K562 (cell line): ENCODE results near the gene UBA52. TPM values are rescaled to one million over a fixed set of nuclear protein-coding genes. Genes with fewer than 3 reads are reported as not detected.
A peak's percentile ranks its signal among the peaks of the same experiment; 100 is the strongest.

Source experiments
- ATAC-seq: fragments of 200-7000 bp; cut with Tn5 transposase; 3 replicates; pipeline ENCODE4 v1.9.1; 2020; ENCODE audit warnings: moderate library complexity
- BruUV-seq: library from RNA; stranded (reverse); fragments of 400-500 nt; replicated peaks from 2 replicates; lab custom pipeline; 2021; lab: Mats Ljungman, UMichigan
- CTCF ChIA-PET: fragments of 300-600 bp; formaldehyde crosslinking; extraction: SDS; loops from one replicate; lab custom pipeline; 2021; ENCODE audit warnings: low intra/inter-chr PET ratio; lab: Yijun Ruan, JAX
- POLR2A ChIA-PET: fragments of 300-600, 350-650 bp; sonication (Branson Sonifier 250); formaldehyde crosslinking; extraction: SDS; loops from one replicate; lab custom pipeline; 2021; ENCODE audit warnings: antibody characterized with exemption, inconsistent platforms; lab: Yijun Ruan, JAX
- DNase-seq, 4 experiments: peaks; one replicate each; pipeline versions ENCODE4 v3.0.0 to v3.0.0-alpha.2; 2011 to 2018; ENCODE audit warnings: low spot score in 3 of 4, mixed read lengths in 3 of 4; ENCODE audit errors: extremely low read depth in 1 of 4
- FAIRE-seq: peaks from 2 replicates; lab custom pipeline; 2011; peaks lifted over from hg19 to GRCh38; lab: Jason Lieb, UNC
- H2AFZ ChIP-seq: 2 replicates; pipeline ENCODE4 v1.6.0; 2011; ENCODE audit warnings: low read depth, low read length, control low read depth, inconsistent platforms
- H3K27ac ChIP-seq: fragments of 200-600 bp; 3 replicates; pipeline ENCODE4 v1.8.0; 2011; ENCODE audit warnings: low read depth, mild to moderate bottlenecking, control low read depth, inconsistent platforms, low read length, moderate library complexity, mixed read lengths; ENCODE audit errors: extremely low read depth
- H3K27me3 ChIP-seq, 2 experiments: fragments of 300-600 bp in 1 of 2; 2 replicates in 1 of 2; 3 replicates in 1 of 2; pipeline versions ENCODE4 v1.6.0 to v1.8.0; 2011; ENCODE audit warnings: inconsistent platforms in 2 of 2, low read length in 2 of 2, mild to moderate bottlenecking in 1 of 2, mixed read lengths in 1 of 2, moderate library complexity in 1 of 2; ENCODE audit not compliant: control insufficient read depth in 2 of 2, insufficient read depth in 2 of 2
- H3K36me3 ChIP-seq: fragments of 300-600 bp; 3 replicates; pipeline ENCODE4 v1.8.0; 2011; ENCODE audit warnings: mild to moderate bottlenecking, low read length, inconsistent platforms; ENCODE audit not compliant: control insufficient read depth, insufficient read depth
- H3K4me1 ChIP-seq, 2 experiments: fragments of 200-600 bp in 1 of 2; replicated peaks in 1 of 2; 2 replicates in 1 of 2; 3 replicates in 1 of 2; pipeline versions ENCODE4 v1.5.1 to v1.8.0; 2011; ENCODE audit warnings: inconsistent platforms in 2 of 2, low read length in 2 of 2, mild to moderate bottlenecking in 1 of 2, mixed read lengths in 1 of 2, moderate library complexity in 1 of 2; ENCODE audit not compliant: control insufficient read depth in 2 of 2, insufficient read depth in 2 of 2
- H3K4me2 ChIP-seq: 2 replicates; pipeline ENCODE4 v1.6.1; 2011; ENCODE audit warnings: low read length, control low read depth, inconsistent platforms, mixed read lengths; ENCODE audit not compliant: insufficient read depth
- H3K4me3 ChIP-seq: fragments of 200-600 bp; sonication (generic), shearing (Covaris generic); 2 replicates; pipeline ENCODE4 v1.5.1; 2016; ENCODE audit warnings: control low read depth, inconsistent platforms
- H3K79me2 ChIP-seq: fragments of 200-600 bp; 3 replicates; pipeline ENCODE4 v1.8.0; 2011; ENCODE audit warnings: low read length, inconsistent platforms; ENCODE audit not compliant: control insufficient read depth, insufficient read depth
- H3K9ac ChIP-seq, 2 experiments: 2 replicates each; pipeline versions ENCODE4 v1.6.0 to v1.6.1; 2011; ENCODE audit warnings: low read depth in 2 of 2, low read length in 2 of 2, control low read depth in 1 of 2, inconsistent platforms in 1 of 2, mild to moderate bottlenecking in 1 of 2, mixed read lengths in 1 of 2; ENCODE audit not compliant: insufficient read depth in 1 of 2
- H3K9me1 ChIP-seq: one replicate; pipeline ENCODE4 v1.6.0; 2011; ENCODE audit warnings: inconsistent platforms, mild to moderate bottlenecking, low read length, moderate library complexity; ENCODE audit not compliant: control insufficient read depth, insufficient read depth
- H3K9me3 ChIP-seq: replicated peaks from 2 replicates; pipeline ENCODE4 v1.5.1; 2011; ENCODE audit warnings: low read depth, low read length, inconsistent platforms; ENCODE audit not compliant: control insufficient read depth, insufficient read depth
- H4K20me1 ChIP-seq: replicated peaks from 2 replicates; pipeline ENCODE4 v1.6.1; 2011; ENCODE audit warnings: low read length, inconsistent platforms, mixed read lengths; ENCODE audit not compliant: control insufficient read depth, insufficient read depth
- CREM ChIP-seq: IDR thresholded peaks from 2 replicates; pipeline ENCODE4 v1.6.1; 2014; ENCODE audit warnings: antibody characterized with exemption, low read depth
- WGBS: fragments of 100-300 bp; shearing (Covaris generic); methylation state at CpG from one replicate; pipeline ENCODE4 v1.1.6; 2016; ENCODE audit warnings: low coverage, mixed read lengths; ENCODE audit not compliant: insufficient coverage; ENCODE audit errors: missing lambda C conversion rate; 5-methylcytosine and 5-hydroxymethylcytosine counted together
- in situ Hi-C: fragments of 300-500 bp; cut with MboI; formaldehyde crosslinking; loops from 4 replicates; pipeline ENCODE4 v1.15.0; 2018; ENCODE audit warnings: inconsistent platforms, mixed read lengths
- intact Hi-C: fragments of 100-400 bp; cut with micrococcal nuclease; formaldehyde crosslinking; loops from 2 replicates; pipeline ENCODE4 v1.14.2; 2022
- polyA plus RNA-seq, 8 experiments: library from polyadenylated mRNA; depleted of rRNA in 4 of 8; stranded (reverse) in 5 of 8; unstranded in 3 of 8; fragments of >200 nt; fragmentation: Nextera tagmentation in 2 of 8; fragmentation: Illumina TruSeq in 1 of 8; extraction: Ambion mirVana in 2 of 8; extraction: Trizol in 1 of 8; gene quantifications; 2 replicates each; pipeline versions ENCODE4 v1.2.1 to v1.2.3, GENCODE V29; 2011 to 2014; ENCODE audit warnings: inconsistent platforms in 1 of 8, missing spikeins in 1 of 8
- total RNA-seq, 7 experiments: library from RNA; depleted of rRNA in 6 of 7; stranded (reverse); fragments of >200 nt in 6 of 7; fragmentation: Illumina TruSeq in 2 of 7; extraction: Trizol in 2 of 7; gene quantifications; 2 replicates each; pipeline versions ENCODE4 v1.2.1 to v1.2.3, GENCODE V29; 2011 to 2021; ENCODE audit warnings: low replicate concordance in 1 of 7
- TF ChIP-seq, protein P1 (sequence below): sonication (generic); formaldehyde crosslinking; IDR thresholded peaks from 2 replicates; pipeline ENCODE4 v1.8.0; 2022; ENCODE audit warnings: mild to moderate bottlenecking, missing genetic modification reagents
- TF ChIP-seq, protein P2 (sequence below): sonication (generic); formaldehyde crosslinking; IDR thresholded peaks from 2 replicates; pipeline ENCODE4 v1.8.1; 2023; ENCODE audit warnings: mild to moderate bottlenecking, missing genetic modification reagents

UBA52 gene
- total and polyA plus RNA-seq, 9 of the 15 experiments (the other 6 are each of a cell fraction or from before 2014, with no cell fraction given), result 1,110 to 2,751 (median 1,733) TPM

DNA sequence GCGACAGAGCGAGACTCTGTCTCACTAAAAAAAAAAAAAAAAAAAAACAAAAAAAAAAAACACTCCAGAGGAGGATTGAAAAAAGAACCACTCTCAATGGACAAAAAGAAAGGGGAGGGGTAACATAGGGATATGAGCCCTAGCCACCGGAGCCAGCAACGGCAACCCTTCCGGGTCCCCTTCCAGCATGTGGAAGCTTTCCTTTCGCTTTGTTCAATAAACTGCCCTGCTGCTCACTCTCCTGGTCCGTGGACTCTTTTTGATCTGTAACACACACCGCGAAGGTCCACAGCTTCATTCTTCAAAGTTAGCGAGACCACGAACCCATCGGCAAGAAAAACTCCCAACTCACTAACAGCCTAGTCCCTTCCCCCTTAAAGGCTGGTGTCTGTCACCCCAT lies 15.9 kb downstream of the UBA52 start:
- peak overlapping the region; percentile 89 for H3K4me2 ChIP-seq
- DNase-seq (no peak), ATAC-seq (no peak)
- 62% methylated on average over 10 of the region's 12 CpGs for WGBS
- no peaks in the 10 kb centered on the region for H3K9me3 ChIP-seq
- in situ Hi-C loops, result no loop called here
- no peaks in the 10 kb centered on the region for H3K27me3 ChIP-seq
- H3K79me2 ChIP-seq, result peaks cover 24% of the 10 kb centered on the region
- BruUV-seq, result no TSS peak
- CTCF ChIA-PET, result no interaction called here
- POLR2A ChIA-PET, result interaction anchor here (0.6 to 5.4 kb wide), 10 partner anchors 8 to 310 kb away, joined by 3 to 39 read pairs (median 3); partner anchors contain the start of genes KXD1 and UBA52
- H4K20me1 ChIP-seq, result peaks cover 6% of the 10 kb centered on the region; the same call in 1 of the 2 replicates
- H3K36me3 ChIP-seq, result peaks cover 5% of the 10 kb centered on the region; the same call in 2 of the 3 replicates
- H3K4me3 ChIP-seq, result peak overlapping the region; percentile 71
- peak overlapping the region; percentile 85 to 93; a peak in 3 of 4 replicates for H3K9ac ChIP-seq
- no peaks in the 10 kb centered on the region for H3K9me1 ChIP-seq
- TF ChIP-seq, protein P1, sequence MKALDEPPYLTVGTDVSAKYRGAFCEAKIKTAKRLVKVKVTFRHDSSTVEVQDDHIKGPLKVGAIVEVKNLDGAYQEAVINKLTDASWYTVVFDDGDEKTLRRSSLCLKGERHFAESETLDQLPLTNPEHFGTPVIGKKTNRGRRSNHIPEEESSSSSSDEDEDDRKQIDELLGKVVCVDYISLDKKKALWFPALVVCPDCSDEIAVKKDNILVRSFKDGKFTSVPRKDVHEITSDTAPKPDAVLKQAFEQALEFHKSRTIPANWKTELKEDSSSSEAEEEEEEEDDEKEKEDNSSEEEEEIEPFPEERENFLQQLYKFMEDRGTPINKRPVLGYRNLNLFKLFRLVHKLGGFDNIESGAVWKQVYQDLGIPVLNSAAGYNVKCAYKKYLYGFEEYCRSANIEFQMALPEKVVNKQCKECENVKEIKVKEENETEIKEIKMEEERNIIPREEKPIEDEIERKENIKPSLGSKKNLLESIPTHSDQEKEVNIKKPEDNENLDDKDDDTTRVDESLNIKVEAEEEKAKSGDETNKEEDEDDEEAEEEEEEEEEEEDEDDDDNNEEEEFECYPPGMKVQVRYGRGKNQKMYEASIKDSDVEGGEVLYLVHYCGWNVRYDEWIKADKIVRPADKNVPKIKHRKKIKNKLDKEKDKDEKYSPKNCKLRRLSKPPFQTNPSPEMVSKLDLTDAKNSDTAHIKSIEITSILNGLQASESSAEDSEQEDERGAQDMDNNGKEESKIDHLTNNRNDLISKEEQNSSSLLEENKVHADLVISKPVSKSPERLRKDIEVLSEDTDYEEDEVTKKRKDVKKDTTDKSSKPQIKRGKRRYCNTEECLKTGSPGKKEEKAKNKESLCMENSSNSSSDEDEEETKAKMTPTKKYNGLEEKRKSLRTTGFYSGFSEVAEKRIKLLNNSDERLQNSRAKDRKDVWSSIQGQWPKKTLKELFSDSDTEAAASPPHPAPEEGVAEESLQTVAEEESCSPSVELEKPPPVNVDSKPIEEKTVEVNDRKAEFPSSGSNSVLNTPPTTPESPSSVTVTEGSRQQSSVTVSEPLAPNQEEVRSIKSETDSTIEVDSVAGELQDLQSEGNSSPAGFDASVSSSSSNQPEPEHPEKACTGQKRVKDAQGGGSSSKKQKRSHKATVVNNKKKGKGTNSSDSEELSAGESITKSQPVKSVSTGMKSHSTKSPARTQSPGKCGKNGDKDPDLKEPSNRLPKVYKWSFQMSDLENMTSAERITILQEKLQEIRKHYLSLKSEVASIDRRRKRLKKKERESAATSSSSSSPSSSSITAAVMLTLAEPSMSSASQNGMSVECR (CRISPR knock-in tag), result 0 out of 2 replicates have a peak, but pooled peaks have one; percentile 30
- TF ChIP-seq CREM, result no peak
- TF ChIP-seq, protein P2, sequence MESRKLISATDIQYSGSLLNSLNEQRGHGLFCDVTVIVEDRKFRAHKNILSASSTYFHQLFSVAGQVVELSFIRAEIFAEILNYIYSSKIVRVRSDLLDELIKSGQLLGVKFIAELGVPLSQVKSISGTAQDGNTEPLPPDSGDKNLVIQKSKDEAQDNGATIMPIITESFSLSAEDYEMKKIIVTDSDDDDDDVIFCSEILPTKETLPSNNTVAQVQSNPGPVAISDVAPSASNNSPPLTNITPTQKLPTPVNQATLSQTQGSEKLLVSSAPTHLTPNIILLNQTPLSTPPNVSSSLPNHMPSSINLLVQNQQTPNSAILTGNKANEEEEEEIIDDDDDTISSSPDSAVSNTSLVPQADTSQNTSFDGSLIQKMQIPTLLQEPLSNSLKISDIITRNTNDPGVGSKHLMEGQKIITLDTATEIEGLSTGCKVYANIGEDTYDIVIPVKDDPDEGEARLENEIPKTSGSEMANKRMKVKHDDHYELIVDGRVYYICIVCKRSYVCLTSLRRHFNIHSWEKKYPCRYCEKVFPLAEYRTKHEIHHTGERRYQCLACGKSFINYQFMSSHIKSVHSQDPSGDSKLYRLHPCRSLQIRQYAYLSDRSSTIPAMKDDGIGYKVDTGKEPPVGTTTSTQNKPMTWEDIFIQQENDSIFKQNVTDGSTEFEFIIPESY (CRISPR knock-in tag), result peak; percentile 45; the same call in 1 of the 2 replicates
- TF ChIP-seq, all 486 proteins: peak for 2
- Histone ChIP-seq H3K4me1 (peaks cover 14 to 49% of the 10 kb centered on the region in 2 experiments), H2AFZ (peak overlapping the region; percentile 79), H3K27ac (peak overlapping the region; percentile 79)
- intact Hi-C loops, result no loop called here
- FAIRE-seq, result no peak
